ENCODE measurements around the gene ANKRD44.

Gene ANKRD44

DNA sequence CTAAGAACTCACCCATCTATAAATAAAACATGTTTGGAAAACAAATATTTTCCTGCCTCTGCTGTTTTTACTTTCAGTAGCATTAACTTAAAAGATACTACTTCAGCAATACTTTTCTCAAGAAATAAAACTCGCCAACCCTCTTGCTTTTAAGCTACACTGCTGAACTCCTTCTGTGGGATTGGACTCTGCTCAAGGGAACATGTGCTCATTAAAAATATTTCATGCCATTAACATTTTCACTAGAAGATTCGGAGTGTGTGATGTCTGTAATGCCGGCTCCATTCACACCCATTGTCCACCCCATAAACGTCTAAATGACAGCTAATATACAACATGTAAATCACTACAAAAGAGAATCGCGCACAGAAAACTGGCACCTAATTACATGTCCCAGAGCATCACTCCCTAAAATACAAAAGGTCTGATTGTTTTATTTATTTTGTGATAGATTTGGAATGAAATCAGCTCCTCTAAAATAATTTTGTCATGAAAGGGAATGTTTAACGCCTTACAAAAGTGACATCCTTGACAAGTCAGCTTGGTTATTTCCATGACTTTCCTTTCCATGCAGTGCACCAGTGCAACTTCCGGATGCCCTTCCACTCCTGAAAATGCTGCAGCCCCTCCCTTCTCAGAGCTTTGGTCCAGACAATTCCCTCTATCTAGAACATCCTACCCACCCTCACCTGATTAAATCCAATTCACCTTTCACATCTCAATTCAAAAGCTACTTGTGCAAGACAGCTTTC, 73.1 kb downstream of the ANKRD44 start:
- no peak for DNase-seq (ENCODE audit: low spot score)

DNA sequence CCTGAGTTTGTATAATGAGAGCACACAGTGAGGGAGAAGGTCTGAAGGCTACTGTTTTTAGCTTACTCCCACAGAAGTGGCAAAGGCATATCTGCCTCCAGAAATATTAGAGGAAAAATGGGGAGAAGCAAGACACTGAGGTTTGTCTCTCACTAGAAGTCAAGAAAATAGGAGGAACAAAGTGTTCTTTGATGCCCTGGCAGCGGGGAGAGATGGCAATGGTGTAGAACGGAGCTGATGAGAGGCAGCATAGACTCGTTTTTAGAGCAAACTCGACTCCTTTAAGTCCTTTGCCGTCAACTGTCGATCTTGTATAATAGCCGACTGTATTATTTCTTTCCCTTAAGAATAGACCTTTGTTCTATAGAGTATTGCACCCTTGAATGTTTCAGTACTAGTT, 73.8 kb downstream of the ANKRD44 start:
- DNase-seq (ENCODE audit: low spot score) = no peak

DNA sequence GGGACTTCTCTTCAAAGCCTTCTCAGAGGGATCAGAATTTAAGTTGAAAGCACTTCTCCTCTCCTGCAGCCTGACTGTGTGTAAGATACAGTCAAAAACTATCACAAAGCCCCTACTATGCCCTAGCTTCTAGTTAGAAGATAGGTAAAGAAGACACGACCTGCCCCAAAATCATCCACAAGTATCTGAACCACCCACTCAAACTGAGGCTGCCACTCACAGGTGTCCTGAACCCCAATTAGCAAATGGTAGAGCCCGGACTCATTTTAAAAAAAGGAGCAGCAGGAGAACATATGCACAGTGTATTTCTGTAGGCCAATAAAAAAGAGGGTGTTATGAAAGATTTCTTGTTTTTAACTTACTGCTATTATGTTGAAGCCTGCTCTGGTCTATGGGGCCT, 74.4 kb downstream of the ANKRD44 start:
- no peak for DNase-seq (ENCODE audit: low spot score)

DNA sequence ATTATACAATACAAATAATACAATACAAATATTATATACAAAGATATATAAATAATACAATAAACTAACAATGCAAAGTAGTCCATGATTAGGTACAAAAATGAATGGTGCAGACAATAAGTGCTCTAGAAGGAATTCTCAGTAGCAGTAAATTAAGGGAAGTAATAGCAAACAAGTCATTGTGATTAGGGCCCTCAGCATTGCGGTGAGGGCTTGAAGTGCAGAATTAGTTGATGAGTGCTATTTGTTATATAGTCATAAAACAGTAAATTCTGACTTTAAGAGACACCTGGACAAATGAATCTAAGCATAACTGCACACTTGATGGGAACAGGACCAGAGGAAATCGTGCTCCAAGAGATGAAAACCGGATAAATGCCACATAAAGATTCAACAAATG, 74.9 kb downstream of the ANKRD44 start:
- DNase-seq (ENCODE audit: low spot score) = no peak

DNA sequence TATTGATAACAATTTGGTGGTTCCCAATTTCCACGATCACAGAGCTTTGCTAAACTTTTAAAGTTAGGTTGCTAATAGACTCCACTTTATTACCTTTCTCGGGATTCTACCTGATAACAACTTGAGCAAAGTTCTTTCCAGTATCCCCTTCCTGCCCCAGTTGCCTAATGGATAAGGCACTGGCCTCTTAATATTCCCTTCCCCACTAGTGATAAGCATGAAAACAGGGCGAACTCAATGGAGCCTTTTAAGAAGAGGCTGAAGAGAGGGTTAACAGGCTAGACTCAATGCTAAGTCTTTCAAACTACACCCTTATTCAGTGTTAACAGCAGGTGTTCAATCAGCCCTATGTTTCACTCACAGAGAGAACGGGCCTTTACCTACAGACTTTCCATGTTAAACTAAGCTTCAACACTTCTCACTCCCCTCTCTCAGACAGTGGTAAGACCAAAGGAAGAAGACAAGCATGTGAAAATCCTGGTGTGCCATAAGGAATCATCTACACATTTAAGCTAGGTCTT, 75.8 kb downstream of the ANKRD44 start:
- DNase-seq (ENCODE audit: low spot score) = no peak

DNA sequence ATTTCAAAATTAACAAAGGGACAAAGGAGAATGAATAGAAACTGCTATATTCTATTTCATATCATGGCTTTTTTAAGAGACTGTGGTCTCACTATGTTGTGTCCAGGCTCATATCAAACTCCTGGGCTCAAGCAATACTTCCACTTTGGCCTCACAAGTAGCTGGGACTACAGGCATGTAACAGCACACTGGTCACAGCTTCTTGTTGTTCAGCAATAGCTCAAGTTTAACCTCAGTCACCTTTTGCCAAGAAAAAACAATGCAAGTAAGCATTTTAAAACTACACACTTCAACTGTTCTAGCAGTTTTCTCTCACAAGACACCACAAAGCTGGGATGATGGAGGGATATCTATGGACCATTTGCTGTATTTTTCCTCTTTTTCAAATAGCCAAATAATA, 77.1 kb downstream of the ANKRD44 start:
- DNase-seq (ENCODE audit: low spot score) = no peak

DNA sequence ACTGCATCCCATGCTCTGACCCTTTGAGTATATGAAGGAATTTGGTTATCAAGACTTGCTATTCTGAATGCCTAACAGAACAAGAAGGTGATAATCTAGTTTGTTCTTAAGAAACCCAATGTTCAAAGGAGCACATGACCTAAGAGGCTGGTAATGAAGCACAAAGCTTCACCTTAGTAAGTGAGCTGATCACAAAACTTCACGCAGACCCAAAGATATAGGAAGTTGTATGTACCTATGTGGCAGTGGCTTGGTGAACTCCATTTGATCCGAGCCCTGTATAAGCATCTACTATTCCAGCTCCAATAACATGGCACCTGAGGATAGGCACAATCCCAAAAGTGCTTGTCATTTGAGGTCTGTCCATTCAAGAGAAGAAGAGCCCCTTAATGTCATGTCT, 78.6 kb downstream of the ANKRD44 start:
- DNase-seq (ENCODE audit: low spot score) = no peak

DNA sequence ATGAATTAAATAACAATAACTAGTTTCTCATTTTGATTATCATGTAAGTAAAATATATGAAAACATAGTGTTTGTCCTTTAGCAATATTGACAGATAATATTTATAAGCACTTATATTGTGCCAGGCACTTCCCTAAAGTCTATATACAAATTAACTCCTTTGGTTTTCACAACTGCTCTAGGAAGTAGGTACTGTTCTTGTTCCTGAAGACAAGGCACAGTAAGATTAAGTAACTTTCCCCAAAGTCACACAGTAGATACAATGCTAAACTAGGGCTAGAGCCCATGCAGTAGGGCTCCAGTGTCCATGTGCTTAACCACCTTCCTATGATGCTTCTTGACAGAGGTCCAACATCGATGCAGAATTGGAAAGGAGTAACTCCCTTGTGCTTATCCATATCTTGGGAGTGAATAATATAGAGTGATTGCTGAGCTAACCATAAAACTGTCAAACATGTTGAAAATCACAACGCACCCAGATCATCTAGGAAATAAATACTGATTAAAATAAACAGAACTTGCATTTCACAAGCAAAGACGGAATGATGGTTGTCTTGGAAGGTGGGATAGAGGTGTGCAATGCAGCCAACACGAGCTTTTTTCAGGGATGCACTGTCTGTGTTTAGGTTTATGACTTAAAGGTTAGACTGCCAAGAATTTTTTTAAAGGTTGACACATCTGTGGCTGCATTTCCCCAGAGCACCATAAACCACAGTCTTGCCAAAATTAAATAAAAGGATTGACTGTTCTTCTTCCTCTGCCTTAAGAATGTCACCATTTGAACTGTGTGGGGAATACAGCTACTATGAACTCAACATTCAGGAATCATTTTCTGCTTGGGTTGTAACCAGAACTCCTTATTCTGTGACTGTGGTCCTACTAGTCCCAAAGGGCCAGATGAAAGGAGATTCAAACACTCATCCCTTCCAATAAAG, 80.8 kb downstream of the ANKRD44 start:
- DNase-seq (ENCODE audit: low spot score) = no peak

DNA sequence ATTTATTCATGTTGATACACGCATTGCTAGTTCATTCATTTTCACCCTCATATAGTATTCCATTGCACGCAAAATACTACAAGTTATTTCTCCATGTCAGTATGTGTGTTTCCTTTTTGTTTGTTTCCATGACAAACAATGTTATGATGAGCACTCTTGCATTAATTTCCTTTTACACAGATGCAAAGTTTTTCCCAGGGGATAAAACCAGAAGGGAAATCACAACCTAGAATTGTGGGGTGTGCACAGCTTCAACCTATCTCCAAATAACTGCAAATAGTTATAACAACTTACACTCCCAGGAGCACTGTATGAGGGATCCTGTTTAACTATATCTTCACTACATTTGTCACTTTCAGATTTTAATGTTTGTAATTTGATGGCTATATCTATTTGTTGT, 87.1 kb downstream of the ANKRD44 start:
- DNase-seq (ENCODE audit: low spot score) = no peak

DNA sequence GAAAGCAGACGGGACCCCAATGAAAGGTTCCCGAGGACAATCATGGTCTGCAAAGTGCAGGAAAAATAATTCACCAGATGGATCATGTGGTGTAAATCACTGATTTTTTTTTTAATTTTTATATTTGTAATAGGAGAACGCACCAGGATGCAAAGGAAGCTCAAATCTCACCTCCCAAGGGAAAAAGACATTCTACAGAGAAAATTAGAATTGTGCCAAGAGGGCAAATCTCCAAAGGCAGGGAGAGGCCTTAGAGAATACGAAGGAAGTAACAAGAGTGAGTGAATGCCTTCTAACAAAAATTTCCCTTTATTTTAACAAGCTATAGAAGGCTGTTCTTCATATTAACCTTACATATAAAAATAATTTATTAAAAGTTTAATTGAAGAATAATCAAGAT, 90.9 kb downstream of the ANKRD44 start:
- DNase-seq (ENCODE audit: low spot score) = no peak

DNA sequence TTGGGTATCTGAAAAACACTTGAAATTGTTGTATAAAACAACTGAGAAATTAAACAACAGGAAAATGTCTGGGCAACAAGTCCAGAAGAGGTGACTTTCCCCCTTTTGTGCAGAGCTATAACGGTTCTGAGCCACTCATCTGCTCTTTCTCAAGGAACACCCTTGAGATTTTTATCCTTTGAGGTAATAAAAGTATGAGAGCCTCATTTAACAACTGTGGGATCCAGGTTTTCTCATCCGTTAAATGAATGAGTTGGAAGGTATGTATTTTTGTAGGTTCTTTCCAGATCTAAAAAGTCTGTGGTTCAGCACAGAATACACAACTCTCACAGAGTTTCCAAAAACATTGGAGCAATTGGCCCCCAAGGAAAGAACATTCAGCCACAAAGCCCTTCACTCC, 93.0 kb downstream of the ANKRD44 start:
- no peak for DNase-seq (ENCODE audit: low spot score)

DNA sequence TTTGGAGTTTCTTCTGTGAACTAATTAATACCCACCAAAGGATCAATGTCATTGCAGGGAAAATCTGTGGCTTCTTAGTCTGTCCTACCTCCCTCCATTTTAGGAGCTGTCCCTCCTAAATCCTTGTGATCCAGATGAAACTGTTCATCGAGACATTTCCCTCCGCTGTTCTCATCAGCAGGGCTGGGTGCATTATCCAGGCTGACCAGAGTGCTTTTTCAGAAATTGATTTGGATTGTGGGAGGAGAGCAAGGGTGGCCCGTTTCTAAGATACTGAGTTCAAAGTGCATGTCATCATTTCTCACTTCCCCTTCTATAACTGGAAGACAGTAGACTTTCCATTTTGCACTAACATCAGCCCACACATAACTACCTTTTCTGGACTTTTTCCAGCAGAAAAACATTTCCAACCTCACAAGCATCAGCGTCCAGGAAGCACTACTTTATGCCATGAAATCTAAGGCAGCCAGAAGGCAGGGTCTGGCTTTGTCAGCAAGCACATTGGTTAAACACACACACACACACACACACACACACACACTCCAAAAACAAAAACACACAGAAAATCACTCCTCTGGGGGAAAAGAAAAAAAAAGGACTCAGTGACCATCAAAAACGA, 94.1 kb downstream of the ANKRD44 start:
- no peak for DNase-seq (ENCODE audit: low spot score)

DNA sequence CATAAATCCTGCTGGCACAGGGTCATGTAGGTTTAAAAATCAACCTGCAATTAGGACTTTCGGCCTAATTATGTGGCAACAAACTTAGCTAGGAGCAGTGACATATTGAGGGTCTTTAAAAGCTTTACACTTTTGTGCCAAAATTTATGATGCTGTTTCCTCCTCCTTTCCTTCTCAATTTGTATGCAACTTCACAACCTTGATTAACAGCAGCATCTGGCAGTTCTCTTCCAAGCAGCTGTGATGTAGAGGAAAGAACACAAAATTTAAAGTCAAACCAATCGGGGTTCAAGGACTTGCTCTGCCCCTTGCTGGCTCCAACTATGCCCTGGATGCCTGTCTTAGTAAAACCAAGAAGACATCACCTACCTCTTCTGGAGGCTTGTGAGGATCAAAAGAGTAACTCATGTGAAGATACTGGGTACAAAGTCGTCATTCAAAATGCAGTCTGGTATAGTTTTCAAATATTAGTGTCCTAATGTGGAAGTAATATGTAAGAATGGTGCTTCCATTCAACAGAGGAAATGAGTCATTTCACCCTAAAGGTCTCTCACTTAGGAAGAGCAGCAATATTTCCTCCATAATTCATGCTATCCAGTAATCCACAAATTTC, 94.7 kb downstream of the ANKRD44 start:
- DNase-seq (ENCODE audit: low spot score) = no peak

DNA sequence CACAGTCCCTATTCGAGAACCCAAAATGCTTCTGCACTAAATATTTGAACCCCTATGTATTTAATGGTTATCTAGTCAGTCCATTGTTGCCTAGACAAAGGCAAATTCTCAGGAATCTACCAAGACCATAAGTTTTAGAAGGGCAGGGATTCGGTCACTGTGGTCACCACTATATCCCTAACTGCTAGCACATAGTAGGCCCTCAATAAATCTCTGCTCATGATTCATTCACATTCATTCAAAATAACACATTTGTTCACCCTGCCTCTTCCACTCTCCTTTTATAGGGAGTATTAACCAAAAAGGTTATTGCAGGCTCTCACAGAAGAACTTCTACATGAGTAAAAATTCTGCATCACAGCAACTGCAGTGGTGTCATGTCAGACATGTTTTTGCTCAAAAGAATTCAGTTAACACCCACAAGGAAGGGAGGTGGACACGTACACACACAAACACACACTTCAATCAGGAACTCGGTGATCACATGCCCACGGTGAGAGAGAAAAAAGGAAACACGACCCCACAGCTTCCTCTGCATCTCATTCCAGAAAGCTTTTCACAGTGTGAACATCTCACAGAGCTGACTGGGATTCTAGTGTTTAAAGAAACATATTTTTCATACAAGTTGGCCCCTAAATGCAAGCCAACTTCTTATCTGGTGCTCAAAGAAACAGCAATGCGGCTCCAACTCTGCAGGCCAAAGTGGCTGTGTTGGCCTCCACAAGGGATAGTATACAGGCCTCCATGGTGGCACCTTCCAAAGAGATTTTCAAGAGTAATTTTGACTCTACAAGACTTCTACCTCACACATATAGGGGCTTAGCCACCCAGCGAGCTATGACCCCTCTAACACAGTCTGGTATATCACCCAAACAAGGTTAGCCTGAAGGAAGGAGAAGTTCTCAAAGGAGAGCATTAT, 98.0 kb downstream of the ANKRD44 start:
- no peak for DNase-seq (ENCODE audit: low spot score)

DNA sequence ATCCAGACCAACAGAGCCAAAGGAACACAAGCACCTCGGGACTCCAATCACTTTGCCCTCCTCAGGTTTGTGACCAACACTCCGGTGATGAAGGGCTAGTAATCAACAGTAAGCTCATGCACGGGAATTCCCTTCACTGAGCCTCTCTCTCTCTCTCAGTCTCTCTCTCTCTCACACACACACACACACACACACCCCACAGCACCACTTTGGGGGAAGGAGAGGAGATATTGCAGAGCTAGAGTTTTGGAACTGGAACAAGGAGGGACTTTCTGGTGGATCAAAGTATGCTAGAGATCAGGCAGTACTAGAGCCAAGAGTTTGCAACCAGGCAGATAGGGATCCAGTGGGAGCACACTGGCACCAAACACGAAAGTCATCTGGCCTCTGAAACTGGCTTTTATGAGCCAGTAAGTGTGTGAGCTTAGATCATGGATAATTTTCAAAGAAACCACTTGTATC, 98.7 kb downstream of the ANKRD44 start:
- no peak for DNase-seq (ENCODE audit: low spot score)

DNA sequence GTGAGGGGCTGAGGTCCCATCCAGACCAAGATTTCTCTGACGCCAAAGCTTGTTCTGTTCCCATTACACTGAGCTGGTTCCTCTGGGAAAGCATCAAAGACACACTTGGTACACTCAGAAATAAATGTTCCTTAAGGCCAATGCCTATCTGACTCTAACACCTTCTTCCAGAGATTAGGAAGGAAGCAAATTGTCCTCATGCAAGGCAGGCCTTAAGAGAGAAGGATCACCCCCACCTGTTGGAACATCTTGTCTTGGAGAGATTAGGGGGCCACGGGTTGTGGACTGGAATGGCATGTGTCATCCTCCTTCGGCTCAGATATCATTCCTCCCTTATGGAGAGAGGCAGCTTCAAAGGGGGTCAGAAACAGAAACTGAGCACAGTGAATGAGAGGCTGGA, 100.2 kb downstream of the ANKRD44 start:
- no peak for DNase-seq (ENCODE audit: low spot score)

DNA sequence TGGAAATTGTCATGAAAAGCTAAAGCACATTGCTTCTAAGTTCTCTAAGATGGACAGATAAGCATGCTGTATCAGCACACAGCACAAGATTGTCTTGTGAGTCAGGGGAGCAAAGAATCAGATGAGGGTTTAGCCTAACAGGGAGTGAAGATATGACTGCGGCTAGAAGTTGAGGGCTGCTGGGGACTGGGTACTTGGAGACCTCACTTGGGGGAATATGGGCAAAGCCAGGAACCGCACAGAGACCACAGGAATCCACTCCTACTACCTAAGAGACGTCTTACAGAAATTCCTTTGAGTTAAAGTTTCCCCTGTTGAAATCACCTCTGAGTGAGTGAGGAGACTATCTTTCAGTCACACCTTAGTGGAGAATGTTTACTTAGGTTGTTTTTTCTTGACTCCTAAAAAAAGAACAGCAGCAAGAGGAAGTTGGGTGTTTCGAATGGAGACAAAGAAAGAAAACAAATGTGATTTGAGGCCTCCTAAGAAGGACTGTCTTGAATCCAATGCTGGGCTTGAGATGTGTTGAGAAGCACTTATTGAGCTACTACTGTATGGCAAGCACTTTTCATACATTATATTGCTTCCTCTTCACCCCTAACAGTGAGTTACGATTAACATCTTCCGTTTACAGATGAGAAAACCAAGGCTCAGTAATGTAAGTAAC, 100.7 kb downstream of the ANKRD44 start:
- DNase-seq (ENCODE audit: low spot score) = no peak

DNA sequence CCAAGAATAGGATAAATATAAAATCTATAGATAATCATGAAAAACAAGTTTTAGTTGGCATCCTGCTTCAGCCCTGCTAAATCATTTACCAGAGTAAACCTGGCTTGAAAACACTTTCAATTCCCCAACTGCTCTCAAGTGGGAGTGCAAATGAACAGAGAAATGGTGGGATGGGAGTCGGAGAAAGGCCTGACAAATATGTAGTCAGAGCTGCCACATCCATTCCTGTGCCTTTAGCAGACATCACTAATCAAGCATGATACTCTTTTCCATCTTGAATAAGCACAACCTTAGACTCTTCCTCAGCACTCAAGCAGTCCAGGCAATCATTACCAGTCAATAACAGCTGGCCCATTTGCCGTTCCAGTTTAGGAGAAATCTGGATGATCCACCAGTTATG, 101.3 kb downstream of the ANKRD44 start:
- no peak for DNase-seq (ENCODE audit: low spot score)

DNA sequence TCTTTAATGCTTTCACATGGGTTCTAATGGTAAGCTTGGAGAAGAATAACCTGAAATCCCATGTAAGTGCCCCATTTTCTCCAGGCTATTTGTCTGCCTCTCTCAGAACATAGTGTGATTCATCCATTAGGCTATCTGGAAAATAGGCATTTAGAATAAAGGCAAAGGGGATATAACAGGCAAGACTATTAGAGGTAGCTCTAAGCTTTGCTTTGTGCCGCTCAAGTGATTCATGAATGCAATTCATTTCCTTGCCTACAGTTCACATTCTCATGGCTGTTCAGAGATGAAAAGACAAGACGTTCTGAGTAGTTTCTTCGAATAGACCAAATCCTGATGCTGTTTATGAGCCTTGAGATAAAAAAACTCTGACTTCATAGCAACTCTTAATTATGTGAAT, 101.7 kb downstream of the ANKRD44 start:
- DNase-seq (ENCODE audit: low spot score) = no peak

DNA sequence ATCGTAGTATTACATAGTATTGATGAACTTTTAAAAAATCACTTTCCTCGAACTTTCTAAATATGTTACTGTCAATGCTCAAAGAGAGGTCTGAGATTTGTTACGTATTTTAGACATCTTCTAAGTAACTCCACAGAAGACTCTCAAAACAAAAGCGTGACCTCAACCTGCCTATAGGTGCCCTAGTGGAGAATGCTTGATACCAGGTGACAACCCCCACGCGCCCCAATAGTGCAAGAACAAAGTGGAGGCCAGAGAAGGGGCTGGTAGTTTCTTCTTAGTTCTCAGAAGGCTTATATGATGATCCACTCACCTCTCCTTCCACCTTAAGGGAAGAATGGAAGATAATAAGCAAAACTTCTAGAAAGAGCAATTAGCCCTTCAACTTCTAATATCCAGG, 102.6 kb downstream of the ANKRD44 start:
- DNase-seq (ENCODE audit: low spot score) = no peak

DNA sequence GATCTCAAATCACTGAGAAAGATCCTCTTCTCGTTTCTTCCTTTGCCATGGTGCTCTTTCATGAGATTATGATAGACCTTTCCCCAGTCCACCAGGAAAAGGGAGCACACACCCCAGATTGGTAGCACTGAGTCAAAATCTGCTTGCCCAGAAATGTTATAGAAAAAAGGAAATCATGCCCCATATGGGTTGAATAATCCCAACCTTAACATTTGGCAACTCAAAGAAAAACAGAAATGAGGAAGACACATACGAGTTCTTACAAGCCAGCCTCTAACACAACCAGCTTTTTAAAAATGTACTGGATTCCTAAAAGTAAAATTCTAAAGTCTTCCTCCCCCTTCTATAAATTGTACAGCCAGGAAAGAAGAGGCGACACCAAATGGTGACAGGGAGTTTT, 103.0 kb downstream of the ANKRD44 start:
- no peak for DNase-seq (ENCODE audit: low spot score)

Measured in hematopoietic multipotent progenitor cell treated with erythropoietin and hydrocortisone succinate and interleukin-3 and kit ligand, for 17 days (in vitro differentiated cells).